ENCODE measurements around the gene ERGIC1.

ERGIC1 gene

GRCh38 chr5:172950176-172950965 lies 116.3 kb downstream of the ERGIC1 start:
- Histone ChIP-seq H3K9me2 (replicated peaks; ENCODE audit: insufficient read depth, low read length) (no peaks in the 10 kb centered on the region), H3K79me2 (ENCODE audit: insufficient read depth, low read length) (no peaks in the 10 kb centered on the region), H3K9ac (ENCODE audit: low read length) (no peak overlapping the region), H2AFZ (ENCODE audit: low read depth, low read length, severe bottlenecking) (no peak overlapping the region), H4K20me1 (ENCODE audit: low read depth, low read length) (no peaks in the 10 kb centered on the region), H3K27me3 (ENCODE audit: low read length) (no peaks in the 10 kb centered on the region), H3K27ac (ENCODE audit: low read depth, low read length) (no peak overlapping the region), H3K9me3 (ENCODE audit: insufficient read depth, low read length) (no peaks in the 10 kb centered on the region), H3K4me3 (ENCODE audit: insufficient read depth, low read length, poor library complexity, severe bottlenecking) (no peak overlapping the region), H3K4me2 (ENCODE audit: low read depth, low read length, poor library complexity, severe bottlenecking) (no peak overlapping the region), H3K36me3 (ENCODE audit: low read length) (no peaks in the 10 kb centered on the region), H3F3A (ENCODE audit: insufficient read depth) (no peaks in the 10 kb centered on the region)
- no peak for TF ChIP-seq EZH2phosphoT487 (conservative IDR thresholded peaks at IDR 0.05; ENCODE audit: low read length)
- no peak for TF ChIP-seq CTCF (IDR thresholded peaks at IDR 0.05; ENCODE audit: insufficient read depth, low read length, poor library complexity, severe bottlenecking)

GRCh38 chr5:172951371-172952033 lies 117.5 kb downstream of the ERGIC1 start:
- H3K27me3 ChIP-seq (ENCODE audit: low read length), result no peaks in the 10 kb centered on the region
- no peak overlapping the region for H3K4me2 ChIP-seq (ENCODE audit: low read depth, low read length, poor library complexity, severe bottlenecking)
- H4K20me1 ChIP-seq (ENCODE audit: low read depth, low read length), result no peaks in the 10 kb centered on the region
- no peak overlapping the region for H3K27ac ChIP-seq (ENCODE audit: low read depth, low read length)
- H2AFZ ChIP-seq (ENCODE audit: low read depth, low read length, severe bottlenecking), result no peak overlapping the region
- no peaks in the 10 kb centered on the region for H3K36me3 ChIP-seq (ENCODE audit: low read length)
- no peaks in the 10 kb centered on the region for H3F3A ChIP-seq (ENCODE audit: insufficient read depth)
- H3K9me2 ChIP-seq (replicated peaks; ENCODE audit: insufficient read depth, low read length), result no peaks in the 10 kb centered on the region
- H3K79me2 ChIP-seq (ENCODE audit: insufficient read depth, low read length), result no peaks in the 10 kb centered on the region
- no peaks in the 10 kb centered on the region for H3K9me3 ChIP-seq (ENCODE audit: insufficient read depth, low read length)
- no peak overlapping the region for H3K4me3 ChIP-seq (ENCODE audit: insufficient read depth, low read length, poor library complexity, severe bottlenecking)
- no peak overlapping the region for H3K9ac ChIP-seq (ENCODE audit: low read length)
- TF ChIP-seq EZH2phosphoT487 (conservative IDR thresholded peaks at IDR 0.05; ENCODE audit: low read length), result no peak
- TF ChIP-seq CTCF (IDR thresholded peaks at IDR 0.05; ENCODE audit: insufficient read depth, low read length, poor library complexity, severe bottlenecking), result no peak

GRCh38 chr5:172952034-172952511 lies 118.0 kb downstream of the ERGIC1 start:
- H3K9ac ChIP-seq (ENCODE audit: low read length), result no peak overlapping the region
- no peak overlapping the region for H2AFZ ChIP-seq (ENCODE audit: low read depth, low read length, severe bottlenecking)
- no peaks in the 10 kb centered on the region for H3K9me2 ChIP-seq (replicated peaks; ENCODE audit: insufficient read depth, low read length)
- no peaks in the 10 kb centered on the region for H3K27me3 ChIP-seq (ENCODE audit: low read length)
- no peak overlapping the region for H3K27ac ChIP-seq (ENCODE audit: low read depth, low read length)
- no peaks in the 10 kb centered on the region for H3K79me2 ChIP-seq (ENCODE audit: insufficient read depth, low read length)
- H3K36me3 ChIP-seq (ENCODE audit: low read length), result no peaks in the 10 kb centered on the region
- no peak overlapping the region for H3K4me3 ChIP-seq (ENCODE audit: insufficient read depth, low read length, poor library complexity, severe bottlenecking)
- no peak for TF ChIP-seq CTCF (IDR thresholded peaks at IDR 0.05; ENCODE audit: insufficient read depth, low read length, poor library complexity, severe bottlenecking)
- TF ChIP-seq EZH2phosphoT487 (conservative IDR thresholded peaks at IDR 0.05; ENCODE audit: low read length), result no peak
- H3K9me3 ChIP-seq (ENCODE audit: insufficient read depth, low read length), result no peaks in the 10 kb centered on the region
- H4K20me1 ChIP-seq (ENCODE audit: low read depth, low read length), result no peaks in the 10 kb centered on the region
- no peaks in the 10 kb centered on the region for H3F3A ChIP-seq (ENCODE audit: insufficient read depth)
- H3K4me2 ChIP-seq (ENCODE audit: low read depth, low read length, poor library complexity, severe bottlenecking), result no peak overlapping the region
